ENCODE measurements around the gene RAMP1. TPM values are rescaled to one million over a fixed set of nuclear protein-coding genes. Genes with fewer than 3 reads are reported as not detected.

RAMP1 gene
- total RNA-seq: 0.73 TPM in 1 of 2 replicates, not detected in the other

GRCh38 chr2:237859533-237860272 lies at the start of gene RAMP1:
Gene RAMP1 (plus strand): TSS chr2:237859623. CDS start chr2:237859676, 53 bp downstream.

Small RNAs within 50 kb of the gene (small RNA-seq; reads per million reads assigned to genes)
- not detected for gene RF00157

Other genes with a start within 250 kb of the RAMP1 start
- 59.0 and 67.6 TPM in 2 replicates for gene LRRFIP1, start 232.0 kb upstream of the RAMP1 start, total RNA-seq
- 0.37 and 0.39 TPM in 2 replicates for gene RBM44, start 60.8 kb upstream of the RAMP1 start, total RNA-seq
- gene UBE2F, start 107.4 kb downstream of the RAMP1 start, total RNA-seq: 34.2 and 36.8 TPM in 2 replicates
- gene SCLY, start 201.4 kb downstream of the RAMP1 start, total RNA-seq: 15.1 and 27.8 TPM in 2 replicates
- gene ESPNL, start 240.7 kb downstream of the RAMP1 start, total RNA-seq: 0.39 and 4.8 TPM in 2 replicates